OCI-LY7 (cell line): ENCODE results near the gene TAF3. TPM values are rescaled to one million over a fixed set of nuclear protein-coding genes. Genes with fewer than 3 reads are reported as not detected.

Experiments
- BruUV-seq: library from RNA; stranded (reverse); fragments of 400-500 nt; replicated peaks from 2 replicates; lab custom pipeline; 2021; lab: Mats Ljungman, UMichigan
- CTCF ChIA-PET: fragments of 300-600 bp; sonication (Branson Sonifier 250); formaldehyde crosslinking; loops from one replicate; lab custom pipeline; 2022; ENCODE audit warnings: antibody characterized with exemption; ENCODE audit not compliant: unreplicated experiment; lab: Charles Lee
- POLR2A ChIA-PET: fragments of 300-600 bp; sonication (Branson Sonifier 250); formaldehyde crosslinking; loops from one replicate; lab custom pipeline; 2022; ENCODE audit warnings: antibody characterized with exemption; lab: Charles Lee
- DNase-seq: peaks from one replicate; pipeline ENCODE4 v3.0.0-alpha.2; 2015; ENCODE audit warnings: low spot score
- H2AFZ ChIP-seq: fragments of 200-600 bp; sonication (generic), shearing (Covaris generic); 2 replicates; pipeline ENCODE4 v1.6.1; 2014; ENCODE audit warnings: mild to moderate bottlenecking, antibody characterized with exemption, low read length, moderate library complexity
- H3K27ac ChIP-seq: fragments of 200-600 bp; sonication (generic); 2 replicates; pipeline ENCODE4 v1.5.1; 2014; ENCODE audit warnings: mixed run types, low read depth, mild to moderate bottlenecking, moderate library complexity, low read length, inconsistent platforms; ENCODE audit not compliant: poor library complexity, severe bottlenecking
- H3K36me3 ChIP-seq: fragments of 200-600 bp; sonication (generic); 2 replicates; pipeline ENCODE4 v1.6.1; 2014; ENCODE audit warnings: mild to moderate bottlenecking, antibody characterized with exemption, low read length, moderate library complexity, mixed read lengths; ENCODE audit not compliant: insufficient read depth
- H3K4me1 ChIP-seq: fragments of 200-600 bp; sonication (generic); 2 replicates; pipeline ENCODE4 v1.5.1; 2014; ENCODE audit warnings: mild to moderate bottlenecking, low read length; ENCODE audit not compliant: insufficient read depth, poor library complexity, severe bottlenecking
- H3K4me2 ChIP-seq: fragments of 200-600 bp; sonication (generic); 2 replicates; pipeline ENCODE4 v1.6.1; 2014; ENCODE audit warnings: mild to moderate bottlenecking, low read length
- H3K4me3 ChIP-seq: fragments of 200-600 bp; sonication (generic); 2 replicates; pipeline ENCODE4 v1.5.1; 2014; ENCODE audit warnings: mild to moderate bottlenecking, low read depth, low read length; ENCODE audit not compliant: poor library complexity, severe bottlenecking
- H3K79me2 ChIP-seq: fragments of 200-600 bp; sonication (generic); 2 replicates; pipeline ENCODE4 v1.6.1; 2016; ENCODE audit warnings: low read depth, mild to moderate bottlenecking, low read length, moderate library complexity, mixed read lengths; ENCODE audit not compliant: insufficient read depth
- H3K9me2 ChIP-seq: fragments of 200-600 bp; sonication (generic); 2 replicates; pipeline ENCODE4 v1.6.1; 2016; ENCODE audit warnings: mild to moderate bottlenecking, low read length, mixed read lengths; ENCODE audit not compliant: insufficient read depth
- H3K9me3 ChIP-seq: fragments of 200-600 bp; sonication (generic); 2 replicates; pipeline ENCODE4 v1.6.1; 2014; ENCODE audit warnings: mild to moderate bottlenecking, mixed run types, low read length, mixed read lengths
- H4K20me1 ChIP-seq: fragments of 200-600 bp; sonication (generic); 2 replicates; pipeline ENCODE4 v1.6.1; 2014; ENCODE audit warnings: mild to moderate bottlenecking, antibody characterized with exemption, low read length, moderate library complexity, mixed read lengths; ENCODE audit not compliant: insufficient read depth
- CTCF ChIP-seq: fragments of 200-600 bp; sonication (generic); conservative IDR thresholded peaks from 2 replicates; pipeline ENCODE4 v1.5.1; 2014; ENCODE audit warnings: mild to moderate bottlenecking, antibody characterized with exemption, low read length, moderate library complexity, mixed read lengths
- EZH2phosphoT487 ChIP-seq: fragments of 200-600 bp; sonication (generic); IDR thresholded peaks from 2 replicates; pipeline ENCODE4 v1.6.1; 2018; ENCODE audit warnings: low read depth, borderline replicate concordance, mild to moderate bottlenecking, mixed run types, antibody characterized with exemption, low read length, moderate library complexity, mixed read lengths
- intact Hi-C: fragments of 100-400 bp; cut with micrococcal nuclease; formaldehyde crosslinking; loops from one replicate; pipeline ENCODE4 v1.10.0; 2022; ENCODE audit not compliant: unreplicated experiment
- total RNA-seq, 2 experiments: library from RNA; depleted of rRNA in 1 of 2; stranded (reverse); fragments of >200 nt in 1 of 2; shearing (Covaris generic) in 1 of 2; gene quantifications; 2 replicates each; pipeline ENCODE4 v1.2.3, GENCODE V29; 2014 to 2022

Gene TAF3
- total RNA-seq, 2 experiments from 2014 or later: 3.8 to 11.1 TPM

DNA sequence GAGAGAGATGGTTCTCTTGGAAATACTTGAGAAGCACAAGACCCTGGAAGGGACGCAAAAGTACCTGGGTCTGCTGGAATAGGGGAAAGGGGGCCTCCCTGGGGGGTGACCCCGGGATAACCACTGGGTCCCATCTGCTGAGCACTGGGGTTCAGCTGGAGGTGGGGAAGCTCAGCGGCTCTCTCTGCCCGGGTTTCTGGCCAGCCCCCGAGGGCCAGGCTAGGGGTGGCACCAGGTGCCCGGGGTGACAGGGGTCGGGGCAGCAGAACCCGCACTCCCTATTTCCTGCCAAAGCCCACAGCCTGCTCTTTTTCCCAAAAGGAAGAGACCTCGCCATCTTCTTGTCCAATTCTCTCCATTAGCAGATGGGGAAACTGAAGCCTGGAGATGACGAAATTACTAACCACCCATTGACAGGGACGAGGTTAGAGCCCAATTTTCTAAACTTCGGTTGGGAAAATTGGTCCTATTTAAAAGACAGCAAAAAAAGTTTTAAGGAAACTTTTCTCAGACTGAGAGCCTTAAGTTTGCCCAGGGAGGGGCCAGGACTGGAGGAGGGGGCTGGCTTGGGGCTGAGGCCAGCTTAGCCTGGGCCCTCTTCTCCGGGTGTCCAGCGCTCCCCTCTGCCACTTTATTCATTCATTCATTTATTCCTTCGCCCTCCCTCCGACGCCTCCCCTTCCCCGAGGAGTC, 218.3 kb downstream of the TAF3 start:
- no TSS peak for BruUV-seq
- DNase-seq: no peak
- CTCF ChIA-PET: no interaction called here

GRCh38 chr10:8037199-8037801, 219.0 kb downstream of the TAF3 start:
- ChIA-PET POLR2A (interaction anchor here (0.6 kb wide), 1 partner anchor 274 kb away, joined by 3 read pairs; no protein-coding TSS in a partner anchor), CTCF (no interaction called here)
- TF ChIP-seq CTCF (no peak), EZH2phosphoT487 (no peak)
- H2AFZ ChIP-seq: no peak overlapping the region
- H3K9me3 ChIP-seq: no peaks in the 10 kb centered on the region
- DNase-seq: no peak
- no TSS peak for BruUV-seq
- H3K4me1 ChIP-seq: no peaks in the 10 kb centered on the region
- no peak overlapping the region for H3K4me3 ChIP-seq
- no peak overlapping the region for H3K27ac ChIP-seq
- H4K20me1 ChIP-seq: no peaks in the 10 kb centered on the region
- H3K36me3 ChIP-seq: no peaks in the 10 kb centered on the region
- no peaks in the 10 kb centered on the region for H3K79me2 ChIP-seq
- H3K9me2 ChIP-seq: no peaks in the 10 kb centered on the region
- no peak overlapping the region for H3K4me2 ChIP-seq
- intact Hi-C loops: no loop called here

More for the DNA sequence above, 218.3 kb downstream of the TAF3 start:
- Histone ChIP-seq H3K4me1 (no peaks in the 10 kb centered on the region), H2AFZ (no peak overlapping the region), H3K9me3 (no peaks in the 10 kb centered on the region), H3K9me2 (no peaks in the 10 kb centered on the region), H3K36me3 (no peaks in the 10 kb centered on the region), H3K79me2 (no peaks in the 10 kb centered on the region), H4K20me1 (no peaks in the 10 kb centered on the region), H3K27ac (no peak overlapping the region), H3K4me3 (no peak overlapping the region), H3K4me2 (no peak overlapping the region)
- TF ChIP-seq EZH2phosphoT487 (no peak), CTCF (no peak)
- POLR2A ChIA-PET: interaction anchor here (0.6 kb wide), 1 partner anchor 275 kb away, joined by 3 read pairs; no protein-coding TSS in a partner anchor
- intact Hi-C loops: no loop called here
